Gastroesophageal sphincter (tissue), 3 donors: ENCODE measurements around the gene ABCC1.

ENCODE experiments used
- CTCF ChIP-seq, 4 experiments: fragments of 200-600 bp in 2 of 4; fragments of 450-650 bp in 2 of 4; sonication (generic) in 1 of 4; IDR thresholded peaks; one replicate each; pipeline ENCODE4 v1.5.1; 2017 to 2019; ENCODE audit warnings: antibody characterized with exemption in 4 of 4, mild to moderate bottlenecking in 2 of 4, moderate library complexity in 2 of 4
- POLR2A ChIP-seq, 2 donors: fragments of 450-650 bp; IDR thresholded peaks; one replicate each; pipeline ENCODE4 v1.6.1; 2017; ENCODE audit warnings: antibody characterized with exemption in 2 of 2, mild to moderate bottlenecking in 2 of 2, moderate library complexity in 1 of 2
- POLR2AphosphoS5 ChIP-seq: sonication (generic); formaldehyde crosslinking; IDR thresholded peaks from one replicate; pipeline ENCODE4 v1.6.1; 2017; ENCODE audit warnings: antibody characterized with exemption

DNA sequence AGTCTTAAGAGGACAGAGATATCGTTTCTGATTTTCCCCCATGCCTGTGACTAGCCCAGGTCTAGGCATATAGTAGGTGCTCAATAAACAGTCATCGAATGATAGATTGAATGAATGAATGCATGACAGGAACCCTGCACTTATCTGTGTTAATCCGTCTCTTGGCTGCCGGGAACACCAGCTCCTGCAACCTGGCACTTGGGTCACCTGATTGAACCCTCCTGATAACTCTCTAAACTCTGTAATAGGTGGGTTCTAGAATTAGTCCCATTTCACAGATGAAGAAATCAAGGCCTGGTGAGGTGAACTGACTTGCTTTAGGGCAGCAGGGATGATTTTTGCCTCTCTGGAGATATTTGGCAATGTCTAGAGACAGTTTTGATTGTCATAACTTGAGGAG, 43.7 kb downstream of the ABCC1 start:
- TF ChIP-seq POLR2A (IDR thresholded peaks at IDR 0.05) (no peak), CTCF (IDR thresholded peaks at IDR 0.05) (no peak), POLR2AphosphoS5 (no peak)
